Endothelial cell (in vitro differentiated cells): ENCODE data around the gene PPIA. TPM values are rescaled to one million over a fixed set of nuclear protein-coding genes. Genes with fewer than 3 reads are reported as not detected.
"Not testable (repeated sequence)": the region's sequence is repeated elsewhere in the genome, so short reads cannot be mapped to it uniquely, and the experiment has no call there.

ENCODE experiments used
- DNase-seq: peaks from one replicate; pipeline ENCODE4 v3.0.0; 2021; ENCODE audit warnings: low spot score
- H3K27ac Mint-ChIP-seq: one replicate; pipeline ENCODE4 v1.8.0; 2021; ENCODE audit warnings: mixed read lengths, inconsistent platforms; ENCODE audit not compliant: unreplicated experiment
- H3K27me3 Mint-ChIP-seq: one replicate; pipeline ENCODE4 v1.8.0; 2021; ENCODE audit warnings: mild to moderate bottlenecking, moderate library complexity, mixed read lengths, inconsistent platforms; ENCODE audit not compliant: unreplicated experiment
- H3K36me3 Mint-ChIP-seq: one replicate; pipeline ENCODE4 v1.8.0; 2021; ENCODE audit warnings: mild to moderate bottlenecking, low read depth, mixed read lengths, inconsistent platforms; ENCODE audit not compliant: unreplicated experiment
- H3K4me1 Mint-ChIP-seq: one replicate; pipeline ENCODE4 v1.8.0; 2021; ENCODE audit warnings: mild to moderate bottlenecking, mixed read lengths, inconsistent platforms; ENCODE audit not compliant: unreplicated experiment
- H3K4me3 Mint-ChIP-seq: one replicate; pipeline ENCODE4 v1.8.0; 2021; ENCODE audit warnings: mild to moderate bottlenecking, mixed read lengths, inconsistent platforms; ENCODE audit not compliant: unreplicated experiment
- H3K9me3 Mint-ChIP-seq: one replicate; pipeline ENCODE4 v1.8.0; 2021; ENCODE audit warnings: mixed read lengths, inconsistent platforms; ENCODE audit not compliant: unreplicated experiment
- total RNA-seq: library from RNA; stranded (reverse); fragmentation: NEBNext Ultra II Directional; extraction: Animal tissue kit (Norgen Biotek cat#: 25700); gene quantifications from one replicate; pipeline ENCODE4 v1.2.1, GENCODE V29; 2021; ENCODE audit not compliant: unreplicated experiment
- TF ChIP-seq, protein P1 (sequence below): fragments of 200-600 bp; sonication (generic); IDR thresholded peaks from one replicate; pipeline ENCODE4 v1.5.0; 2021; ENCODE audit warnings: antibody characterized with exemption; ENCODE audit not compliant: unreplicated experiment

The PPIA gene
- total RNA-seq, 1 donor from 2014 or later, result 1,721 TPM

DNA sequence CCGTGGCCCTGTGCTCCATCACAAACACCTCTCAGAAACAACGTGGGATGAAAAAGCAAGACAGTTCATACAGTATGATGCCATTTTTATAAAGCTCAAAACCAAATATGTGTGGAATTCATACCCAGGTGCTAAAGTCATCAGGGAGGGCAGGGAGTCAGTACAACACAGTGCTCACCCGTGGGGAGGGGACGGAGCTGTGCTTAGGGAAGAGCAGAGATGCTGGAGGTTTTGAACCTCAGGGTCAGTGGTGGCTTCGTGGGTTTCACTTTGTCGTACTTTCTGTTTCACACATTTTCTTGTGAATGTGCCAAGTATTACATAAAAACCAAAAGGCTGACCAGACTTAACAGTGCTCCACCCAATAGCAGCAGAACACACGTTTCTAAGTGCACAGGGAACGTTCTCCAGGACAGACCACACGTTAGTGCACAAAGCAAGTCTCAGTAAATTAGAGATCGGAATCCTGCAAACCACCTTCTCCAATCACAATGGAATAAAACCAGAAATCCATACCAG lies 26.6 kb upstream of the PPIA start:
- H3K27ac Mint-ChIP-seq, result no peak overlapping the region
- H3K4me1 Mint-ChIP-seq, result no peaks in the 10 kb centered on the region
- H3K9me3 Mint-ChIP-seq, result no peaks in the 10 kb centered on the region
- peaks cover 10% of the 10 kb centered on the region for H3K36me3 Mint-ChIP-seq
- DNase-seq, result no peak
- TF ChIP-seq, protein P1, sequence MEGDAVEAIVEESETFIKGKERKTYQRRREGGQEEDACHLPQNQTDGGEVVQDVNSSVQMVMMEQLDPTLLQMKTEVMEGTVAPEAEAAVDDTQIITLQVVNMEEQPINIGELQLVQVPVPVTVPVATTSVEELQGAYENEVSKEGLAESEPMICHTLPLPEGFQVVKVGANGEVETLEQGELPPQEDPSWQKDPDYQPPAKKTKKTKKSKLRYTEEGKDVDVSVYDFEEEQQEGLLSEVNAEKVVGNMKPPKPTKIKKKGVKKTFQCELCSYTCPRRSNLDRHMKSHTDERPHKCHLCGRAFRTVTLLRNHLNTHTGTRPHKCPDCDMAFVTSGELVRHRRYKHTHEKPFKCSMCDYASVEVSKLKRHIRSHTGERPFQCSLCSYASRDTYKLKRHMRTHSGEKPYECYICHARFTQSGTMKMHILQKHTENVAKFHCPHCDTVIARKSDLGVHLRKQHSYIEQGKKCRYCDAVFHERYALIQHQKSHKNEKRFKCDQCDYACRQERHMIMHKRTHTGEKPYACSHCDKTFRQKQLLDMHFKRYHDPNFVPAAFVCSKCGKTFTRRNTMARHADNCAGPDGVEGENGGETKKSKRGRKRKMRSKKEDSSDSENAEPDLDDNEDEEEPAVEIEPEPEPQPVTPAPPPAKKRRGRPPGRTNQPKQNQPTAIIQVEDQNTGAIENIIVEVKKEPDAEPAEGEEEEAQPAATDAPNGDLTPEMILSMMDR, result no peak
- H3K4me3 Mint-ChIP-seq, result no peak overlapping the region
- no peaks in the 10 kb centered on the region for H3K27me3 Mint-ChIP-seq

DNA sequence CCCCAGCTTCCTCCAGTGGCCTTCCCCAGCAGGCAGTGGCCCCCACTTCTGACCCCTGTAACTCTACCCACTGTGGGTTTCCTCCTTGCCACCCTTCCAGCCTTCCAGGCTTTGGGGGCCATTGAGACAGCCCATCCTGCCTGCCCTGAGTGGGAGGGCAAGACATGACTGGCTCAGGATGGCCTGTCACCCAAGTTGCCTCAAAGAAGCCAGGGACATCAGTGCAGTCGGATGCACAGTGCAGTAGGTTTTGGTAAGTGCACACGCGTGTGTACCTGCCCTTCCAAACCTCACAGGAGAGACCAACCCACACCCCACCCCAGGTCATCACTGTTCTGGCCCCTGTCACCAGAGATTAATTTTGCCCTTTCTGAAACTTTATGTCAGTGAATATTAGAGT lies 25.1 kb upstream of the PPIA start:
- H3K36me3 Mint-ChIP-seq, result peaks cover 10% of the 10 kb centered on the region
- H3K9me3 Mint-ChIP-seq, result no peaks in the 10 kb centered on the region
- TF ChIP-seq, protein P1, result no peak
- H3K4me1 Mint-ChIP-seq, result no peaks in the 10 kb centered on the region
- H3K4me3 Mint-ChIP-seq, result no peak overlapping the region
- peaks cover 2% of the 10 kb centered on the region for H3K27me3 Mint-ChIP-seq
- no peak overlapping the region for H3K27ac Mint-ChIP-seq
- DNase-seq, result no peak

DNA sequence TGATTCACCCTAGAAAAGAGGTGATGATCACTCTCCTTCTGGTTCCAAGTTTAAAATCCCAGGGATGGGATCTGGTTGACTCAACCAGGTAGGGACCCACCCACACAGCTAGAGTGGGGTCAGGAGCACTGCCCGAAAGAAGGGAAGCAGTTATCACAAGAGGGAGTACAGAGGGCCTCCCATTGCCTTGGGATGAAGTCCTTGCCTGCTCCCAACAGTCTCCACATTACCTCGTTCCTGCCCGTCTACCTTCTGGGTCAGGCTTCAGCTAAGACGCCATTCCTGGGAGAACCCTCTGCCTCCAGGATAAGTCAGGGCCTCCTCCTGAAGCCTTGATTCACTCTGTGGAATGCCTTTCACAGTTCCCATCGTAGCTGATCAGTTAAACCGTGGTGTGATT lies 24.0 kb upstream of the PPIA start:
- no peak overlapping the region for H3K4me3 Mint-ChIP-seq
- no peak overlapping the region for H3K27ac Mint-ChIP-seq
- no peak for DNase-seq
- peaks cover 5% of the 10 kb centered on the region for H3K36me3 Mint-ChIP-seq
- no peaks in the 10 kb centered on the region for H3K4me1 Mint-ChIP-seq
- TF ChIP-seq, protein P1, result no peak
- peaks cover 2% of the 10 kb centered on the region for H3K27me3 Mint-ChIP-seq
- no peaks in the 10 kb centered on the region for H3K9me3 Mint-ChIP-seq

DNA sequence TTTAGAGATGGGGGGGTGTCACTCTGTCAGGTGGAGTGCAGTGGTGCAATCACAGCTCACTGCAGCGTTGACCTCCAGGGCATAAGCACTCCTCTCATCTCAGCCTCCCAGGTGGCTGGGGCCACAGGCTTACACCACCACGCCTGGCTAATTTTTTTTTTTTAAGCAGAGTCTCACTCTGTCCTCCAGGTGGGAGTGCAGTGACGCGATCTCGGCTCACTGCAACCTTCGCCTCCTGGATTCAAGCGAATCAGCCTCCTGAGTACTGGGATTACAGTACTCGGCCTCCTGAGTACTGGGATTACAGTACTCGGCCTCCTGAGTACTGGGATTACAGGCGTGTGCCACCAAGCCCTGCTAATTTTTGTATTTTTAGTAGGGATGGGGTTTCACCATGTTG lies 23.6 kb upstream of the PPIA start:
- no peaks in the 10 kb centered on the region for H3K9me3 Mint-ChIP-seq
- no peak for DNase-seq
- TF ChIP-seq, protein P1, result no peak
- peaks cover 2% of the 10 kb centered on the region for H3K27me3 Mint-ChIP-seq
- H3K4me3 Mint-ChIP-seq, result no peak overlapping the region
- H3K27ac Mint-ChIP-seq, result no peak overlapping the region
- H3K4me1 Mint-ChIP-seq, result no peaks in the 10 kb centered on the region
- H3K36me3 Mint-ChIP-seq, result peaks cover under 1% of the 10 kb centered on the region

DNA sequence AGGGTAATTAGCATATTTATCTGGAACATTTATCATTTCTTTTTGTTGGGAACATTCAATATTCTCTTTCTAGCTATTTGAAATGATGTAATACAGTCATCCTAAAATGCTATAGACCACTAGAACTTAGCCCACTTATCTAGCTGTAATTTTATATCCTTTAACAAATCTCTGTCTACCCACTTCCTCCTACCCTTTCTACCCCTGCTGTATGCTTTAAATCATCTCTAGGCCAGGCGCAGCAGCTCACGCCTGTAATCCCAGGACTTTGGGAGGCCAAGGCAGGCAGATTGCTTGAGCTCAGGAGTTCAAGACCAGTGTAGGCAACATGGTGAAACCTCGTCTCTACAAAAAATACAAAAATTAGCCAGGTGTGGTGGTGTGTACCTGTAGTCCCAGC lies 22.0 kb upstream of the PPIA start:
- not testable (repeated sequence) for H3K27ac Mint-ChIP-seq, H3K9me3 Mint-ChIP-seq, DNase-seq, H3K4me1 Mint-ChIP-seq, H3K36me3 Mint-ChIP-seq, H3K27me3 Mint-ChIP-seq, H3K4me3 Mint-ChIP-seq
